Activated CD4-positive, alpha-beta T cell treated with anti-CD3 and anti-CD28 coated beads for 24 hours (primary cell): ENCODE measurements around the gene TRIM54.
"Not testable (repeated sequence)": the region's sequence is repeated elsewhere in the genome, so short reads cannot be mapped to it uniquely, and the experiment has no call there.

Experiments
- DNase-seq, 2 donors: peaks; one replicate each; pipeline ENCODE4 v3.0.0-alpha.2; 2020; ENCODE audit warnings: low read depth in 2 of 2

The TRIM54 gene

DNA sequence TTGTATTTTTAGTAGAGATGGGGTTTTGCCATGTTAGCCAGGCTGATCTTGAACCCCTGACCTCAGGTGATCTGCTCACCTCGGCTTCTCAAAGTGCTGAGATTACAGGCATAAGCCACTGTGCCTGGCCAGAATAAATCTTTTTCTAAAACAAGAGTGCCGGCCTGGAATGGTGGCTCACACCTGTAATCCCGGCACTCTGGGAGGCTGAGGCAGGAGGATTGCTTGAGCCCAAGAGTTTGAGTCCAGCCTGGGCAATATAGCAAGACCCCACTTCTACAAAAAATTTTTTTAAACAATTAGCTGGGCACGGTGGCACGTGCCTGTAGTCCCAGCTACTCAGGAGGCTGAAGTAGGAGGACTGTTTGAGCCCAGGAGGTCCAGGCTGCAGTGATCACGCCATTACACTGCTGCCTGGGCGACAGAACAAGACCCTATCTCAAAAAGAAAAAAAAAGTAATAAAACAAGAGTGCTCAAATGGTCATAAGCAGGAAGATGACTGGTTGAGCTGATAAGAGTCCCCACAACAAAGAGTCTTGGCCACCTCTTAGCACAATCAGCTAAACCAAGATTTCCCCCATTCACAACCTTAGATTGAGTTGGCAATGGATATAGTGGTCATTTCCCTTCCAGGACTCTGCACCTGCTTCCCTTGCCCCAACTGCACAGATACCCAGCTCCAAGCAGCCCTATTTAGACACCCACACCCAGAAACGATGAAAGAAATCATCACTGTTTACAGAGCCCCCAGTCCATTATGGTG lies 31.8 kb downstream of the TRIM54 start:
- DNase-seq: no peak

DNA sequence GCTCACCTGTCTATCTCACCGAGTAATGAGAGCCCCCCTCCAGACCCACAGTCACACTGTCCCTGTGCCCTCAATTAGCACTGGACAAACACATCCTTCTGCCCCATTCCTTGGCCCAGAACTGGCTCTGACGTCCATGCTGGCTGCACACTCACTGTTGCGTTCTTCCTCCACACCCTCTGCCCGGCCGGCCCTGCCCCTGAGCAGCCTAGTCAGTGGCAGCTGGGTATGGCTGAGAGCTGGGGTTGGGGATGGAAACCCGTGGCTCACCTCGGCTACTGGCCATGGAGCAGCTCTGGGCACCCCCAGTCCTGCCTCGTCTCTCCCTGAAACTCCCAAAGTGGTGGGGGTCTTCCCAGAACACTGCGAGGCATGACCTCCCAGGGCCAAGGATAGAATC lies 32.5 kb downstream of the TRIM54 start:
- DNase-seq: no peak

DNA sequence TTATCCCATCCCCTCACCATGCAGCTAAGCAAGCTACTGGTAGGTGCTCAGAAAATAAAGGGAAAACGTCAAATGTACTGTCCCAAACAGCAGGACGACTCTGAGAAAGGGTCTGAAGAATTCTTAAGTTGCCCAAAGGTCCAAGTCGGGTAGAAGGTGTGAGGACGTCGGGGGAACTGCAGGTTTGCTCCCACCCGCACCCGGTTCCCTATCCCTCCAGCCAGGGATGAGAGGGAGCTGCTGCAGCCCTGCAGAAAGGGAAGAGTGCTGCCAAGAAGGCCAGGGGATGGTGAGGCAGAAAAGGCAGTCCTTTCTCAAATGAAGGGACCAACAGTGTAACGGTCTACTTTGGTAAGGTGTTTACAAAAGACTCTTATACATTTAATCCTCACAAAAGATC lies 32.9 kb downstream of the TRIM54 start:
- DNase-seq: no peak

DNA sequence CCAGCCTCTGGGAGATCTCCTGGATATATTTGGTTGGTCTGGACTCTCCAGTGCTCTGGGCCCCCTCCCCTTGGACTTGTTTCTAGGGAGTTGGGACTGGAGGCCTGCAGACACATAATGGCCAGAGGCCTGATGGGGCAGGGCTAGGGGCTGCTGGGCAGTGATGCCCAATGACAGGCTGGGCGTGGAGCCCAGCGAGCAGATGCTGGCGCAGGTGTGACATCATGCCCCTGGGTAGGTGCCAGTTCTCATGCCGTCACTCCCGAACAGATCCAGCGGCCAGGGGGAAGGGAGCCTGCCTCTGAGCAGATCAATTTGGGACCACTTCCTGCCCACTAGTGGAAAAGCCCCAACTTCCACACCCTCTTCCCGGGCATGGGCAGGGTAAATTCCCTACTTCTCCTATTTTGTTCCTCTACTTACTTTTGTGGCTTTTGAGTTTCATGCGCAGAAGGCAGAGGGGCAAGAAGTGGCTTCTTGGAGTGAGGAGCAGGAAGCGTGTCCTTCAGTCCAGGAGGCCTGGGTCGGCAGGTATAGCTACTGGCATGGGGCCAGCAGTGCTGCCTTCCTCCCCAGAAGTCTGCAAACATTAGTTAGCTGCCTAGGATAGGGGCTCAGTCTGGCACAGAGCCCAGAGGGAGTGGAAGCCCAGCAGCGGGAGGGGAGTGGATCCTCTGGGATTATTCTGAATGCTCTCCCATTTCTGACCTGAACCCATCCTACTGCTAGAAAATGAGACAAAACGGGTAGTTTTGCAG lies 34.6 kb downstream of the TRIM54 start:
- DNase-seq: no peak

DNA sequence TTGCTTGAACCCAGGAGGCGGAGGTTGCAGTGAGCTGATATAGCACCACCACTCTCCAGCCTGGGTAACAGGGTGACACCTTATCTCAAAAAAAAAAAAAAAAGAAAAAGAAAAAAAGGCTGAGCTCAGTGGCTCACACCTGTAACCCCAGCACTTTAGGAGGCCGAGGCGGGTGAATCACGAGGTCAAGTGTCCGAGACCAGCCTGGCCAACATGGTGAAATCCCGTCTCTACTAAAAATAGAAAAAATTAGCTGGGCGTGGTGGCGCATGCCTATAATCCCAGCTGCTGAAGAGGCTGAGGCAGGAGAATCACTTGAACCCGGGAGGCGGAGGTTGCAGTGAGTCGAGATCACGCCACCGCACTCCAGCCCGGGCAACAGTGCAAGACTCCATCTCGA lies 37.6 kb downstream of the TRIM54 start:
- not testable (repeated sequence) for DNase-seq

DNA sequence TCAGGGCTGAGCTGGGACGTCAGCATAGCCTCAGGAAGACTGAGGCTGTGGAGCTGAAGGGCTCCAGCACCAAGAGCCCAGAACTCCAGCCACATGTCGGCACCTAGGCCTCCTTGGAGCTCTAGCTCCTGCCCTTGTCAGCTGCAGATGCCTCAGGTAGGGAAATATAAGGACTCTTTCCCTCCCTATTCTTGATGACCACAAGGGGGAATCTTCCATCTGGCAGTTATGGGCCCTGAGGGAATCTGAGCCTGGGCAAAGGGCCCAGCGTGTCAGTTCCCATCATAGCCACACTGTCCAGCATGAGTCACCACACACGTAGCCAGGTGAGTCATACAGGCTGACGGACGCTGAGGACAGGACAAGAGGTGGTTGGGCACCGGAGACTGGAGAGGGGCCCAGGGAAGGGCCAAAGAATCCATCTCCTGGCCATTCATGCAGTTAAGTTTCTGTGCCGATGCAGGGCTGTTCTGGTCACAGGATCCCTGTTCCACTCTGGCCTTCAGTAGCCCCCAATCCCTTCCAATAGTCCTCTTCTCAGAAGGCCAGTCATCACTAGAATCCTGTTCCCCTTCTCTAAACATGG lies 38.8 kb downstream of the TRIM54 start:
- no peak for DNase-seq

DNA sequence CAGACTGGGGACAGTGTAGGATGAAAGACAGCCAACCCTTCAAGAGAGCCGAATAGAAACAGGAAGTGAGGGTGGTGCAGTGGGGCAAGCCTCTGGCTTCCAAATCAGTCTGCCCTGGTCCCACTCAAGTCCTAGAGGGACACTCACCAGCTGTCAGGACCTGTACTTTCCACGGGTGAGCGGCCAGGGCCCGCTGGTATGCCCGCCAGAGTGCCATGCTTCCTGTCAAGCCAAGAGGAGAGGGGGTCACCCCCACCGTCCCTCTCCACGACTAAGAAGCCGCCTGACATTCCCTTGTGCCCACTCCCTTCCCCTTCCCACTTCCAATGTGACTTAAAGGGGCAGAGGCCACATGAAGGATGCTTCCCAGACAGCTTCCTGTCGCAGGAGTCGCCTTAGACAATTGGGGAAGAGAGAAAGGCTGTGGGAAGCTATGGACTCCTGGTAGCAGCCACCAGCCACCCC lies 40.1 kb downstream of the TRIM54 start:
- DNase-seq: no peak

DNA sequence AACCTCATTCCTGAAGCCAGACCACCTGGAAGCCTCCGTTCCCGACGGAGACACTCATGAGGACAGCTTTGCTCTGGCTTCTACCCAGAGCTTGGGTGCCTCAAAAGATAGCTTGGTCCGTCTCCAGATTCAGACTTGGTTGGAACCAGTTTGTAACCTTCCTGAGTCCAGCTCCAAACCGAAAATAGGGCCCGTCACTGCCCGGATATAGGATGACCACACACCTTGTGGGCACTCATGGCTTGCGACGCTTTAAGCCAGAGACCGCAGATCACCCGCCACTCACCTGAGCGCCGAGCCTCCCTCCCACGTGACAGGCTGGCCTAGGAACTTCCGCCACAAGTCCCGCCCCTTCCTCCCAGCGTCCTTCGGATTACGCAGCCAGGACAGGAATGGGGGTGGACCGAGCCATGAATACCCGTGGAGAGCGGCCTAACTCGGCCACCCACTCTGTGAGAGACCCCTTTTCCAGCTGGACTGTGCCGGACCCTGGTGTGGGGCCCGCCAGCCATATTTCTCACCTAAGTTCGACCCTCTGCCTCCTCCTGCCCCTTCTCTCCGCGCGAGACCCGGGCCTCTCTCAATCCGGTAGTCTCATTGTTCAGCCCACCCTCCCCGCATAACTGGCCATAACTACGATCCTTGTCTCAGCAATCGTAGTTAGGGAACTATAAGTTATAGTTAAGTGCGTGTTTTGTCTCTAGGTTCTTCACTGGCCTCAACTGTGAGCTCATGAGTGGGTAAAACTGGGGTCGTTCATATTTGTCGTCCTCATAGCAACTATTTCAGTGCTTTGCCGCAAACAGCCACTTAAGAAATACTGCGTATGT lies 40.8 kb downstream of the TRIM54 start, which contains the start of gene MPV17:
MPV17 (minus strand) TSS at position 332 of the 830 bp plus-strand sequence. CDS start 580 bp downstream, outside the sequence.
- DNase-seq: peak; percentile 84 to 88

DNA sequence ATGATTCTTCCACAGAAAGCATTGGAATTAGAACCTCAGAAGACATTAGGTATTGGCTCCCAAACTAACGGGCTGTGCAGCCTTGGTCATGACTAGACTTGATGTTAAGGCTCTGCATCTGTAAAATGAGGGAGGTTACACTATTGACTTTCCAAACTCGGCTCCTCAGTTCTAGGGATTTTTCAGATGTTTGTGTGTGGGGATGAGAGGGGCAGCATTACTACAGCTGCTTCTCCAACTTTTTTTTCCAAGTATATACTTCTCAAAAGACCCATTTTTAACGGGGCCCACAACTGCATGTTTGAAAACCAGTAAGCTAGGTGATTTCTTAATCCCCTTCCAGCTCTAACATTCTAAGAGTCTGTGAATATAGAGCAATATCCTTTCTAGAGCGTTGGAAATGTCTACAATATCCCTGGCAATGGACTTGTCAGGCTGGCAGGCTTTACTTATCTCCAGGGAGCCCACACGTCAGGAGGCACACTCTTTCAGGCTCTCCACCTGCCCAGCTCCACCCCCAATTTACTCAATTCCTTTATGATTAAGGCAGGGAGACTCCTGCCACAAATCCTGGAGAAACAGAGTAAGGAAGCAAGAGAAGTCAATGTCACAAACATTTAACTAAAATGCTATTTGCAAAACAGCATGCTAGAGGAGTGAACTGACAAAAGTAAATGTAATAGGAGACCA lies 41.5 kb downstream of the TRIM54 start:
- no peak for DNase-seq

DNA sequence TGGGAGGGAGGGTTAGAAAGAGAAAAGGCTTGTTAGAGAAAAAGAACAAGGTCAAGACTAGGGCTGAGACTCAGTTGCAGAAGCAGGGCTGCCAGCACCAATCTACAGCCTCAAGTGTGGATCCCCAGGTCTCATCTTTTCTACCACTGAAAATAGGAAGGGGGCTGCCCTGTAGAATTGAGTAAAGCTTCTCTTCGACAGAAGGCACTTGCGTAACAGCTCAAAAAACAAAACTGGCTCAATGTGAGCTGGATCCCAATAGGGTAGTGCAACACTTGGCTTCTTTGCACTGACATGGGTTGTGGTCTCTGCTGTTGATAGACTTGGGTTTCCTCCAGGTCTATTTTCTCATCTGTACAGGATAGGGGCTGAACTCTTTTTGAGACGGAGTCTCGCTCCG lies 42.5 kb downstream of the TRIM54 start:
- no peak for DNase-seq

DNA sequence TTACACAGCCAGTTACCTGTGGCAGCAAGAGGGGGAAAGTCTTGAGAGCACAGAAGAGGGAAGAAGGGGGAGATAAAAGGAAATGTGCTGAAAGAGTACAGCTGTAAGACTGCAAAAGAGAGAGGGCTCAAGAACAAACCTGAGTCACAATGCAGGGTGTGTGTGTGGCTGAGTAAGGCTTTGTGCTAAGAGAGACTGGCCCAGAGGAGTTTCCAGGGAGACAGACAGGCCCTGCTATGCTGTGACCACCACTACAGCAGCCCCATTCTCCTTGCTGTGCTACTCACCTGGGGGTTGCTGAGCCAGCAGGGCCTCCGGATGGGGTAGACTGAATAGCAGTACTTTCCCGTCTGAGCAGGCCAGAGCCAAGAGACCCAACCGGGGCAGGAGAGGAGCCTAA lies 53.1 kb downstream of the TRIM54 start:
- DNase-seq: no peak

DNA sequence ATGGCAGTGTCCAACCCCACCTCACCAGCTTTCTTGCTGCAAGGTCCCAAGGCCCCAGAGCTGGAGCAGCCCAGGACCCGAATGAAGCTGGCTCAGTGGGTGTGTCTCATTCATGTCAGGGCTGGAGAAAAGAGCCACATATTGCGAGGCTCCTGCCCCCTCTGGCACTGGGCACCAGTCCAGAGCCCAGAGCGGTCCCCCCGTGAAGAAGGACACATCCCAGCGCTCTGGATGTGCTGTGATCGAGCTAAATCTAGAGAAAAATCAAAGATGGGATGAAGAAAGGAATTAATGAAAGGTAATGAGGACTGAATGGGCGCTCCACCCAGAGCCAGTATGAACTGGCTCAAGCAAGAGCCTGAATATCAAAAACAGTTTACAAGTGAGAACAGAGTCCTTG lies 53.9 kb downstream of the TRIM54 start:
- DNase-seq: no peak

DNA sequence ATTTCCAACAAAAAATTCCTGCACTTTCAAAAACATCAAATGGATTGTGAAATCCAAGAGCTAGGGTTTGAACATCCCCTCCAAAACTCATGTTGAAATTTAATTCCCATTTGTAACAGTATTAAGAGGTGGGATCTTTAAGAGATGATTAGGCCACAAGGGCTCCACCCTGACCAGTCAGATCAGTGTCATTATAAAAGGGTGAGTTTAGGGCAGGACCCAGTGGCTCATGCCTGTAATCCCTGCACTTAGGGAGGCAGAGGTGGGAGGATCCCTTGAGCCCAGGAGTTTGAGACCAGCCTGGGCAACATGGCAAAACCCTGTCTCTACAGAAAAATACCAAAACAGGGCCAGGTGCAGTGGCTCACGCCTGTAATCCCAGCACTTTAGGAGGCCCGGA lies 65.4 kb downstream of the TRIM54 start:
- no peak for DNase-seq

DNA sequence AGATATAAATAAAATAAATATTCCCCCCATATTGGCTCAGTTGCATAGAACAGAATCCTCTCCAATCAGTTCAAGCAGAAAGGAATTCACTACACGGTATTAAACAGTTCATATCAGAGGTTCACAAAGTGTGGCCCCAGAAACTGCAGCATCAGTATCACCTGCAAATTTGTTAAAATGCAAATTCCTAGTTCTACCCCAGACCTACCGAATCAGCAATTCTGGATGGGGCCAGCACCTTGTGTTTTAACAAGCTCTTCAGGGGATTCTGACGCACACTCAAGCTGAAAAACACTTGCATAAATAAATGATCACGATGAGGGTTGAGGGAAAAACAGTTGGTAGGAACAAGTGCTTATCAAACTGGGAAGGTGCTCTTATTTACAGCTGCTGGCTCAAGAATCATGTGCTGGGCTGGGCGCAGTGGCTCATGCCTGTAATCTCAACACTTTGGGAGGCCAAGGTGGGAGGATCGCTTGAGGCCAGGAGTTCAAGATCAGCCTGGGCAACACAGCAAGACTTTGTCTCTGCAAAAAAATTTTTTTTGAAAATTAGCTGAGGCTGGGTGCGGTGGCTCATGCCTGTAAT lies 68.0 kb downstream of the TRIM54 start:
- DNase-seq: no peak

DNA sequence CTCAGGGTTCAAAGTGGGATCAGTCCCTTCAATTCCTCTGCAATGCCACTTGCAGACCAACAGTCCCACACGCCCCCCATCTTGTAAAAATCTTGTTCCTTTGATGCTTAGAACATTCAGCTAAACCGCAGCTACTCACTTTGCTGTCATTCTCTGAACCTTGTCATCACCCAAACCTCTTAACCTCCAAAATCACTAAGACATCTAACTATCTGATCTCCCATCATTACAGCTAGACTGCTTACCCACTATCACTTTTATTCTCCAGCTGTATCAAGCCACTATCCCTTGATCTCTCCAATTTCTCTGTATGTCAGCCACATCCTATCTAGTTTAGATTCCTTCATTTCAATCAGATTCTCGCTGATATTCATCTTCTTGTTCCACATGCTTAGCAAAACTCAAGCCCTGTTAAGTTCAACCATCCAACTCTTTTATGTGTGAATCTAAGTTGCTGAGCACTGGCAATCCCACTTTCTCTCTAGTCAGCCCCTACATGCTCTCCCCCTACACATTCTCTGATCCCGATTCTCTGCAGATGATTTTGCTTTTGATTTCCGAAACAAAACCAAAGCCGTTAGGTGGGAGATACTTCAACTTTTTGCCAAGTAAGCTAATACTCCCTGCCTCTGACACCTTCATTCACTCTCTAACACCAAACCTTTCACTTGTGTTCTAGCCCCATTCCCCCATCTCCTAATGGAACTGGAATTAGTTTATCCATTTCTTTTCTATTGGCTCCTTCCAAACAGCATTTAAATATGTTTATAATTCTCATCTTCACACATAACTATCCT lies 69.8 kb downstream of the TRIM54 start:
- DNase-seq: no peak

DNA sequence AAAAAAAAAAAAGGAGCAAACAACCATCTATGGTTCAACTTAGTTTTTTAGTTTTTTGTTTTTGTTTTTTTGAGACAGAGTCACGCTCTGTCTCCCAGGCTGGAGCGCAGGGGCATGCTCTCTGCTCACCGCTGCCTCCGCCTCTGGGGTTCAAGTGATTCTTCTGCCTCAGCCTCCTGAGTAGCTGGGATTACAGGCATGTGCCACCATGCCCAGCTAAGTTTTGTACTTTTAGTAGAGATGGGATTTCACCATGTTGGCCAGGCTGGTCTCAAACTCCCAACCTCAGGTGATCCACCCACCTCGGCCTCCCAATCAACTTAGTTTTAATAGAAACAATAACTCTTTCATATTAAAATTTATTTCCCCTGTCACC lies 71.1 kb downstream of the TRIM54 start:
- DNase-seq: not testable (repeated sequence)

DNA sequence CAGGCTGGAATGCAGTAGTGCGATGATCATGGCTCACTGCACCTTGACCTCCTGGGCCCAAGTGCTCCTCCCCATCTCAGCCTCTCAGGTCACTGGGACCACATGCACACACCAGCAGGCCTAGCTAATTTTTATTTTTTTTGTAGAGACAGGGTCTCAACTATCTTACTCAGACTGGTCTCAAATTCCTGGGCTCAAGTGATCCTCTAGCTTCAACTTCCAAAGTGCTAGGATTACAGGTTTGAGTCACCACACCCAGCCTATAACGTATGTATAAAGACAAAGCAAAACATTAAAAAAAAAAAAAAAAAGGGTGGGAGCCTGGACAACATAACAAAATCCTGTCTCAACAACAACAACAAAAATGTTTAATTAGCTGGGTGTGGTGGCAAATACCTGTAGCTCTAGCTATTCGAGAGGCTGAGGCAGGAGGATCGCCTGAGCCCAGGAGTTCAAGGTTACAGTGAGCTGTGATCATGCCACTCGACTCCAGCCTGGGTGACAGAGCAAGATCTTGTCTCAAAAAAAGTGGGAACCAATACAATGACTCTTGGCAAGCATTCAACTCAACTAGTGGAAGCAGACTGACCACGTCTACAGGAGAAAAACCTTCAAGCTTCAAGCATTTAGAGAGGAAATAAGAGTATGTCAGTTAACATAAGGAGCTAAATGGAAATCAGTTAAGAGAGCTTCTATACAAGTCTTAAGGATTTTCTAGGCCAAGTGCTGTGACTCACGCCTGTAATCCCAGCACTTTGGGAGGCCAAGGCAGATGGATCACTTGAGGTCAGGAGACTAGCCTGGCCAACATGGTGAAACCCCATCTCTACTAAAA lies 71.8 kb downstream of the TRIM54 start:
- DNase-seq: no peak

DNA sequence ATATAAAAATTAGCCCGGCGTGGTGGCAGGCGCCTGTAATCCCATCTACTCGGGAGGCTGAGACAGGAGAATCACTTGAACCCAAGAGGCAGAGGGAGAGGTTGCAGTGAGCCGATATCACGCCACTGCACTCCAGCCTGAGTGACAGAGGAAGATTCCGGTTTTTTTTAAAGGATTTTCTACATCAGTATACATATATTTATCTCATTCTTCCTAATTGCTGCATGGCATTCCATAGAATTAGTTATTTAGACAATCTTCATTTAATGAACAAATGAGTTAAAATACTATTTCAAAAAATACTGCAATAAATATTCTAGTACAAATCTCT lies 72.3 kb downstream of the TRIM54 start:
- no peak for DNase-seq

DNA sequence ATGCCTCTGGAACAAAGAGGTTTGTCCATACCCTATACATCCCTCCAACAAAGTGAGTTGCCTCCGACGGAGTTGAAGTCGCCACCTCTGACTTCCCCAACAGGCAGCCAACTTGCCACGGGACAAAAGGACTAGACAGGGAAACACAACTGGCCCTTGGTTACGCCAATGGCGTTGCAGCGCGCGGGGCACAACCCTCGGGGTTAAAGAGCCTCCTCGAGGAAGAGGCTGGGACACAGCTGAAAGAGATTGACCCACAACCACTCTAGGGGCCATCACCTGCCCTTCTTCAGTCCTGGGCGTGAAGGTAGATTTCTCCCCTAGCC lies 73.8 kb downstream of the TRIM54 start:
- DNase-seq: no peak
